ENCODE measurements around the gene ATF6. TPM values are rescaled to one million over a fixed set of nuclear protein-coding genes. Genes with fewer than 3 reads are reported as not detected.

ATF6 gene
- total and polyA plus RNA-seq, 2 of the 4 experiments (the other 2 are of a cell fraction): 12.2 to 17.6 TPM

DNA sequence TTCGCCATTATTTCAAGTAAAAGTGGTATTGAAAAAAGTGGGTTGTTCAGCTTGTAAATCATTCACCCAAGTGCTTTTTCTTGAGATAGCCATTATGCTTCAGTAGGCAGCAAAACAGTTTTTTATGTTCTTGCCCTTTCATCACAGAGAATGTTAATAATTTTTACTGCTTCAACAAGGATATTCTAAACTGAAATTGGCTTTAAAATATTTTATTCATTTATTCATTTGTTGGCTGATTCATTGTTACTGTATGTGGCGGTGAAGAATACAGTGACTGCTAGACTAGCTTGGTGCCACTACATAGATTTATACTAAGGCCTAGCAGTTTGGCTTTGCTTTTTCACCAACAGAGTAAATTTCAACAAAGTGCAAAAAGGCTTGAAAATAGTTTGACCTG is 136.1 kb downstream of the ATF6 start:
- no peak overlapping the region for H3K18ac ChIP-seq (ENCODE audit: low read depth, low read length)
- H3K56ac ChIP-seq (ENCODE audit: extremely low read depth, insufficient read depth, low read length): no peak overlapping the region
- H3K4me1 ChIP-seq (ENCODE audit: control insufficient read depth, insufficient read depth, low read length): no peaks in the 10 kb centered on the region
- H3K4me3 ChIP-seq (ENCODE audit: insufficient read depth, low read depth, low read length): no peak overlapping the region
- no peaks in the 10 kb centered on the region for H3K9me3 ChIP-seq (ENCODE audit: control insufficient read depth, insufficient read depth, low read length)
- H4K8ac ChIP-seq (ENCODE audit: low read depth in 2 of 2, low read length in 2 of 2): no peak overlapping the region
- ATAC-seq (ENCODE audit: low read depth) (no peak), DNase-seq (no peak)
- H3K27ac ChIP-seq (ENCODE audit: insufficient read depth, low read length): no peak overlapping the region
- H2BK15ac ChIP-seq (ENCODE audit: low read depth, low read length): no peak overlapping the region
- BruUV-seq (replicated peaks): no TSS peak
- no peak overlapping the region for H3K4ac ChIP-seq (ENCODE audit: low read depth, low read length)
- no peak overlapping the region for H3K14ac ChIP-seq (replicated peaks; ENCODE audit: low read depth, low read length)
- H4K5ac ChIP-seq (ENCODE audit: low read depth, low read length): no peak overlapping the region
- no peaks in the 10 kb centered on the region for H3K36me3 ChIP-seq (ENCODE audit: control insufficient read depth, insufficient read depth, low read length)
- no peak overlapping the region for H3K9ac ChIP-seq (ENCODE audit: low read depth, low read length)
- no peak overlapping the region for H3K4me2 ChIP-seq (ENCODE audit: low read depth, low read length)
- no peak overlapping the region for H2BK120ac ChIP-seq (ENCODE audit: low read depth, low read length)
- no peak overlapping the region for H2BK20ac ChIP-seq (ENCODE audit: low read depth, low read length)
- no peaks in the 10 kb centered on the region for H3K27me3 ChIP-seq (ENCODE audit: control insufficient read depth, insufficient read depth, low read length)
- ChIA-PET POLR2A (ENCODE audit: unreplicated experiment) (no interaction called here), CTCF (no interaction called here)
- in situ Hi-C loops (cut with MboI; ENCODE audit: low sequenced_read_pairs) (no loop called here), dilution Hi-C loops (cut with HindIII; ENCODE audit: low sequenced_read_pairs, unreplicated experiment) (no loop called here), intact Hi-C loops (cut with micrococcal nuclease) (no loop called here)
- H3K9me1 ChIP-seq (ENCODE audit: insufficient read depth, low read length): no peaks in the 10 kb centered on the region
- no peak overlapping the region for H2AFZ ChIP-seq (replicated peaks; ENCODE audit: low read length, poor library complexity)
- no peaks in the 10 kb centered on the region; a peak in 1 of 4 replicates for H3K79me1 ChIP-seq (ENCODE audit: low read depth in 1 of 2, low read length in 2 of 2)
- H2BK5ac ChIP-seq (ENCODE audit: low read depth, low read length, poor library complexity, severe bottlenecking): no peak overlapping the region
- no peak for TF ChIP-seq RAD21 (IDR thresholded peaks at IDR 0.05; ENCODE audit: low read length)
- no peak for TF ChIP-seq RFX5 (IDR thresholded peaks at IDR 0.05; ENCODE audit: low read depth, low read length)
- TF ChIP-seq CHD1 (IDR thresholded peaks at IDR 0.05; ENCODE audit: low read depth, low read length): no peak
- H2AK9ac ChIP-seq (replicated peaks; ENCODE audit: low read depth, low read length, poor library complexity): no peak overlapping the region
- no peak overlapping the region for H2AK5ac ChIP-seq (ENCODE audit: low read depth, low read length)
- WGBS, 2 experiments (ENCODE audit: extremely low coverage in 2 of 2, insufficient read length in 1 of 2): no CpG with 5 or more reads among the region's 2 CpGs
- no peaks in the 10 kb centered on the region for H4K20me1 ChIP-seq (ENCODE audit: insufficient read depth, low read length)
- H3K23ac ChIP-seq (ENCODE audit: low read depth, low read length): no peak overlapping the region
- no peak overlapping the region for H4K91ac ChIP-seq (ENCODE audit: insufficient read depth, low read depth, low read length)
